ENCODE data around the gene CIB2.

Gene CIB2

GRCh38 chr15:78082743-78083110 lies 48.5 kb downstream of the CIB2 start:
- no peak for DNase-seq

DNA sequence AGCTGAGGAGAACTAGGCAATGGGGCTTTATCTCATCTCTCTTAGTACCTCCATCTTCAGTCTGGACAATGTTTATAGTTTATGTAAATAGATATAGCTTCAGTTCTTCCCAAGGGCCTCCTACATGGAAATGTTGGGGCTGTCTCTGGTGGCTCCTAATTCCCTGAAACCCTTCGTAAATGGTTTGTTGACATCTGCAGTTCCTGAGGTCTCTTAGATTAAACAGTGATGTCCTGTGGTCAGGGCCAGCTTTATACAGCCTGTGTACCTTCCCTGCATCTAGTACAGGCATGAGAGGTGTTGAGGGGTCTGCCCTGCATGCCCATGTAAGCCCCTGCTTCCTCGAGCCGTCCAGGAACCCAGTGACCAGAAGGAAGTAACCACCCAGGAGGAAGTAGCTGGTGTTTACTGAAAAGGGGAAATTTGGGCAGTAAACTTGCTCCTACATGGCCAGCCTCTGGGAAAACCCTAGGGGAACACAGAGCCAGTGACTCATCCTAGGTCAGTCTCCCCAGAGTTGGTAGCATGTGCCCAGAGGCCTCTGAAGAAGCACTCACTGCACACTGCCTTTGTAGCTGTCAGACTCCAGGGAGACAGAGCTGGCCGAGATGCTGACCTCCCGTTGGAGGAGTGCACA lies 49.0 kb downstream of the CIB2 start:
- no peak for DNase-seq

GRCh38 chr15:78080088-78080460 lies 51.2 kb downstream of the CIB2 start:
- no peak for DNase-seq

- DNase-seq: no peak
Observed at GRCh38 chr15:78079298-78080087, 51.8 kb downstream of the CIB2 start.

- no peak for DNase-seq
Observed at GRCh38 chr15:78077871-78078210, 53.4 kb downstream of the CIB2 start.

DNA sequence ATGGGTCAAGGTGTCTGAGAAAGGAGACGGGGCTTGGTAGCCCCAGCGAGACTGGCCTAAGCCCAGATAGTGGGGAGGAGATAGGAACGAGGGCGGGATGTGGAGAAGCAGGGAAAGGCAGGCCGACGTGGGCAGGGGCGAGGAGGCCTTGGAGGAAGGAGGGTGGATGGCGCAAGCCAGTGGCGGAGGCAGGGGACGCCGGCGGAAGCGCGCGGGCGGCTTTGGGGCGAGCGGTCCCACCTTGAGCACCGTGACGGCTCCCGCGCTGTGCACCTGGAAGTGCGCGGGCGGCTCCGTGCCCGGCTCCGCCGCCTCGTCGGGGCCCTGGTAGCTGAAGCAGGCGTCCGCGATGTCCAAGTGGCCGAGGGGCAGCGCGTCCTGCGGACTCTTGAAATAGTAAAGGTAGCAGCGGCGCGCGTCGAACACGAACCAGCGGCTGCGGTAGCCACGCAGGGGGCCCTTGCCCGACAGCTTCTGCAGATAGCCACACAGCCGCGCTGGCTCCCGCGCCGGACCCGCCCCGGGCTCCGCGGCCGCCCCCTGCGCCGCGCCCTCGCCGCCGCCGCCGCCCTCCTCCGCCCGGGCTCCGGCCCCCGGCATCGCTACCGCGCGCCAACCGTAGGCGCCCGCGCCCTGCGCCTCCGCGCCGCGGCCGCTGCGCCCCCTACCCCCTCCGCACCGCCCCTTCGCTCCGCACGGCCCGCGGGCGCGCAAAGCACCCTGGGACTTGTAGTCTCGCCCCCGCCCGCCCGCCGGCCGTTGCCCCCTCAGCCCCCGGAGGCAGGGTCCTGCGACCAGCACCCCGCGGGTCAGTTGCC lies 54.0 kb downstream of the CIB2 start, which contains the start of gene TBC1D2B:
Gene TBC1D2B (minus strand): TSS at position 659 of the 818 bp plus-strand sequence. CDS start 59 bp downstream, at position 600.
- peak; percentile 22 for DNase-seq

GRCh38 chr15:78076231-78077052 lies 54.8 kb downstream of the CIB2 start:
- DNase-seq: no peak

GRCh38 chr15:78075490-78076230 lies 55.6 kb downstream of the CIB2 start:
- peak; percentile 7 for DNase-seq

DNA sequence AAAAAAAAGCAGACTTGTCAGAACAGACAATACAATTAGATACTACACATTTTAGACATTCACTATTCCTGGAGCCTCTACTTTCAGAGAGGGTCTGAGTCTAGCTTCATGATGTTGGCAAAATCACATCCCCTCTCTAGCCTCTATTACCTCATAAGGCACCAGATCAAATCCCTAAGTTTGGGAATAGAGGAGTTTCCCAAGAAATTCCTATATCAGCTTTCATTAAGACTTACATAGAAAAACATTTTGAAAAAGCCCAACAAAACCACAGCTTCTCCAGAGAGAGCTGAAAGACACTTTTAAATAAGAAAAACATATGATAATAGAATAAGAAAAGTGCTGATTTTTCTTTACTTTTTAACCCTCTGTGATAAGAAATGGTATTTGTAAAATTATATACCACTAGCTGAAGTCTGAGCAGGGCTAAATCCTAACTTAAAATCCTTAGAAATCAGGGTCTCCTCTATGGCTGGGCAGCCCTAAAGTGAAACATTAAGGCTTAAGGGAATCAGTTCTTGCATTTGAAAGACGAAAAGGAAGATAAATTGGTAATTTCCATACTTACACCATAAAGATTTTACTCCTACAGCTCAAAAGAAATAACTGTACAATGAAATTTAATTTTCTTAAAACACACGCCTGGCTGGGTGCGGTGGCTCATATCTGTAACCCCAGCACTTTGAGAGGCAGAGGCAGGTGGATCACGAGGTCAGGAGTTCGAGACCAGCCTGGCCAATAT lies 58.0 kb downstream of the CIB2 start:
- DNase-seq: no peak

DNA sequence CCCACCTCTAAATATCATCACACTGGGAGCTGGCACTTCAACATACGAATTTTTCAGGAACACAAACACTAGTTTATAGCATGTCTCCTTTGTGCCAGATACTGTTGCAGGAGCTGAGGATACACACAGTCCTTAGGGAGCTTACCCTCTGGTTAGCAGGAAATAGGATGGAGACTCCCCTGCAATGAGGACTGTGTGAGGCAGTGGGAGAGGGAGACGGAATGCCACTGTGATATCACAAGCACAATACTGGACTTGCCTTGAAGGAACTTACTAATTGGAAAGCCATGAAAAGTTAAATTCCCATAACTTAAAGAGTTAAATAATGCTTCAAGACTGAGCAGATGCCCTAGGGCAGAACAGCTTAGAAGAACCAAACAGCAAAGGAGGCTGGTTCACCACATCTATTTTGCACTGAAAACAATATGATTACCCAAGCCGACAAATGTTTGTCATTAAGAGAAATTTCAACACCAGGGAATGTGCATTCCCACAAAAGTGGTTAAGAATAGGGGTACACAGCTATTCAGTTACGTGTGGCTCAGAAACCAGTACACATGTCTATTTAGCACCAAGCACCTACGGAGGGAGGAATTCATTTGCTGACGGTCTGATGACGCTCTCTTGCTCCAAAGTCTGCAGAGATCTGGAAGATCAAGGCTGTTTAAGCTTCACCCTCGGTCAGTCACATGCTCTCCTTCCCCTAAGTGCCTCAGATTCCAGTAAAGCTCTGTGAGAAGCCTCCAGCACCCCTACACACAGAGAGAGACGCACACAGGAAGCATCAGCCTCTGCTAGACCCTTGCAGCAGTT lies 59.0 kb downstream of the CIB2 start:
- no peak for DNase-seq

DNA sequence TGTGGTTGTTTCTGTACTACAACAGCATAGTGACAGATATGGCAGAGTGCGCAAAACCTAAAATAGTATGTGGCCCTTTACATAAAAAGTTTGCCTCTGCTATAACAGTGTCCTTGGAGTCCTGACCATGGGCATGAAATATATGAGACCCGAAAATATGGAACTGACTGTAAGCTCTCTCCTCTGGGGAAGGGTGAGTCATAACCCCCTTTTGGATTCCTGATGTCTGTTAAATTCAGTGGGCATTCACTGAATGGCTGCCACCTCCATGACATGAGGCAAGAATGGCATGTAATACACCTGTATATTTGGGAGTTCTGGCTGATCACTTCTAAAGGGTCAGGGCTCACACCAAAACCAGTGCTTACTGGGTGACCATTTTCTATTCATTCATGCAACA lies 59.9 kb downstream of the CIB2 start:
- no peak for DNase-seq

DNA sequence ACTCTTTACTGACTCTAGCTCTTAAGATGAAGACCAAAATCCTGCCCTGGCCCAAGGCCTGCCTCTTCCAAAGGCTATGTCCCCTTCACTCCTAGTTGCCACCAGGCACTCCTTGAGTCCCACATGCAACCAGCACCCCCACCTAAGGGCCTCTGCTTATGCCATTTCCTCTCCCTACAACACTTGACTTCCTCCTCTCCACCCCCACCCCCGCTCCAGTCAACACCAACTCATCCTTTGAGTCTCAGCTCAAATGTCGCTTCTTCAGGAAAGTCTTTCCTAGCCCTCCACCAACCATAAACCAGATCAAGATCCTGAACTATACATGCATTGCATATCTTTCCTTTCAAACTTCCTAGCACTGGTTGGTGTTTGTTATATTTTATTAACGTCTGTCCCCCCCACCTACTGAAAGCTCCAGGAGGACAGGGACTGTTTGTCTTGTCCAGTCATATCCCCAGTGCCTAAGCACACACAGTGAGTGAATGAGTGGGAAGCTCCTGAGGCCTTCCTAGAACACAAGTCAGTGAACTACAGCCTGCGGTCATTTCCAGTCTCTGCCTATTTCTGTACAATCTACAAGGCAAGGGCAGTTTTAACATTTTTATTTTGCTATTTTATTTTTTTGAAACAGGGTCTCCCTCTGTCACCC lies 61.1 kb downstream of the CIB2 start:
- DNase-seq: no peak

DNA sequence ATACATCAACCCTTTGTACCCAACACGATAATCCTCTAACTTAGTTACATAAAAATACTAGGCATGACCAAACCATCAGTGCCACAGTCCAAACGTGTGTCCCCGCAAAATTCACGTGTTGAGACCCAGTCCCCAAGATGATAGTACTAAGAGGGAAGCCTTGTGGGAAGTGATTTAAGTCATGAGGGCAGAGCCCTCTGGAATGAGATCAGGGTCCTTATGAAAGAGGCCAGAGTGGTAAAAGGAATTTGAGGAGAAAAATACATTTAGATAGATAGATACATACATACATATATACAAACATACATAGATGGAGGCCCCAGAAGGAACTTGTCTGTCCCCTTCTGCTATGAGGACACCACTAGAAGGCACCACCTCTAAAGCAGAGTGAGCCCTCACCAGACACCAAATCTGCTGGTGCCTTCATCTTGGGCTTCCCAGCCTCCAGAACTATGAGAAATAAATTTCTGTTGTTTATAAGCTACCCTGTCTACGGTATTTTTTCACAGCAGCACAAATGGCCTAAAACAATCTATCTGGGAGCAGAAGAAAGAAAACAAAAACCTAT lies 61.7 kb downstream of the CIB2 start:
- no peak for DNase-seq

DNA sequence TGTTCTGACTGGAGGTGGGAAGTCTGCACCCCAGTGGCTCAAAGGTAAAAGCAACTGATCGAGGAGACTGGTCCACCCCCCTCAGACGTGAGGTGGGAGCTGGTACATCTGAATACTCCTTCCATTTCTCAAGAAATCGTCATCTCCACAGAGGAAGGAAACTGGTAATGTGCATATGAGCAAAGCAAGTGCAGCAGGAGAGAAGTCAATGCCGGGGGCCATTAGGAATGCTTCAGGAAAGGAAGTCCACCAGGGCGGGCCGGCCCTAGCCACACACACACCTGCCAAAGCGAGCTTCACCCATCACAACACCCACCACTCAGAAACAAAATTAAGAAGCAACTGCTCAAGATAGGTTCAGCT lies 62.2 kb downstream of the CIB2 start:
- DNase-seq: no peak

- DNase-seq: no peak
Observed at GRCh38 chr15:78067328-78068228, 63.7 kb downstream of the CIB2 start.

- no peak for DNase-seq
Observed at GRCh38 chr15:78065973-78066946, 65.0 kb downstream of the CIB2 start.

GRCh38 chr15:78065284-78065872 lies 65.9 kb downstream of the CIB2 start:
- DNase-seq: no peak
